Measurements from ENCODE around the gene GINS2. TPM values are rescaled to one million over a fixed set of nuclear protein-coding genes. Genes with fewer than 3 reads are reported as not detected.

GINS2 gene
- 4.2 TPM for total RNA-seq

DNA sequence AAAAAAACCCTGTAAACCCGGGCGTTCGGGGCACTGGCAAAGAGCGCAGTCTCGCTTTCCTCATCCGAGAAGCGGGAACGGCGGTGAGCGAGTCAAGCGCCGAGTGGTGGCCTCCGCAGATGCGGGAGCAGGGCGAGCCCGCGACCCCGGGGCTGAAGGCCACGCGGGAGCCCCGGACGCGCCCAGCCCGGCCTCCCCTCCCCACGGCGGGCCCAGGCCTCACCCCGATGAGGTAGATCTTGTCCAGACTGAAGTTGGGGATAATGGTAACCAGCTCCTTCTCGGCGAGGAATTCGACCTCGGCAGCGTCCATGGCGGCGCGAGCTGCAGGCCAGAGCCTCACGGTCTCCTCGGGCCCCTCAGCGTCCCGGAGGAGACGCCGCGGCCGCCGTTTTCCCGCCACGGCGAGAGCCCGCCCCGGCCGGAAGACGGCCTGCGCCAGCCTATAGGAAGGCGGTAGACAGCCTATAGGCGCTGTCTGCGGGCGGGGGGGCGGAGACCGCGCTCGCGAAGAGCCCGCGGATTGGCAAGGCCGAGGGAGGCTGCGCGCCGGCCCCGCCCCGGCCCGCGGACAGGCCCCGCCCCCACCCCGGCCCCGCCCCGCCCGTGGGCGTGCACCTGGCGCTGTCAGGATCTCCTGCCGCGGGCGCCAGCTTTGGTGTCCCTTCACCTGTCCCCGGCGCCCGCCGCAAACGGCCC, at the start of gene GINS2:
TSS of gene GINS2 (minus strand) at position 369 of the 699 bp plus-strand sequence. CDS start at position 313, 56 bp downstream.
- peak; percentile 76 for DNase-seq

DNA sequence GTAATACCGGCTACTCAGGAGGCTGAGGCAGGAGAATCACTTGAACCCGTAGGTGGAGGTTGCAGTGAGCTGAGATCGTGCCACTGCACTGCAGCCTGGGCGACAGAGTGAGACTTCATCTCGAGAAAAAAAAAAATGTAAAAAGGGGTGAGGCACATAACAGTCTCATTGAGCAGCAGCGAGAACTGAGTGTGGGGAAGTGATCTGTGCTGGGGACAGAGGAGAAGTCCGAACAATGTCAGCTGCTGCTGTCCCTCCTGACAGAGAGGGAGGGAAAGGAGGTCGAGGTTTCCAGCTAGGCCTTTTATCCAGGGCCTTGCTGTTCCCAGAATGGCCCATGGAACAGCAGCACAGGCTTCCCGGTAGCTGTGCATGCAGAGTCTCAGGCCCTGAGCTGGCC, 48.2 kb upstream of the GINS2 start:
- no peak for DNase-seq

DNA sequence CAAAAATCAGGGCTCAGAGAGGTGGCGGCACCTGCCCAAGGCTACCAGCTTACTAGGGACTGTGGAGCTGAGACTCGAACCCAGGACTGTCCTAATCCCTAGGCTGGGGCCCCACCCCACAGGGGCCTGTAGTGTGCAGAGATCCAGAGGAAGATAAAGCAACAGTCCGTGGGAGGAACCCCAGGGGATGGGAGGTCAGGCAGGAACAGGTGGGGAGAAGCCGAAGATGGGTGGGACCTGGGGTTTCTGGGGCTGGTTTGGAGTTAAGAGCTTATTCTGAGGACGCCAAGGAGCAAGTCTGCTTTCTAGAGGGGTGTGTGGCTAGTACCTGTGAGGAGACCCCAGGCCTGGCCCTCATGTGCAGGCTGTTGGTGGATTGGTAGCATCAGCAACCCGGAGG, 47.2 kb upstream of the GINS2 start:
- DNase-seq = no peak

DNA sequence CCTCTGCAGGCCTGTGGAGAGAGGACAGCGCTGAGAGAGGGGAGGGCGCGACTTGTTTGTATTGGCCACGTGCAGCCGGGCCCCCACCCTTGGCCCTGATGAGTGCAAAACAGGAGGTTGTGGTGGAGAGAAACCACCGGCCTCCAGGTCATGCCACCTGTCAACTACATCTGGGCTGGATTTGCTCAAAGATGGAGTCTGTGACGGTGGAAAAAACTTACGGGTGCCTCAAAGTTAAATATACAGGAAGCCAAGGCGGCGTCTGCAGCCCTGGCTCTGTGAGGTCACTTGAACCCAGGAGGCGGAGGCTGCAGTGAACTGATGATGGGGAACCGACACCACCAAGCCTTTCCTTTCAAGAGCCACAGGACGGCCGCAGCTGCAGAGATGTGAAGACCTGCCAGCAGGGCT, 46.5 kb upstream of the GINS2 start:
- no peak for DNase-seq

DNA sequence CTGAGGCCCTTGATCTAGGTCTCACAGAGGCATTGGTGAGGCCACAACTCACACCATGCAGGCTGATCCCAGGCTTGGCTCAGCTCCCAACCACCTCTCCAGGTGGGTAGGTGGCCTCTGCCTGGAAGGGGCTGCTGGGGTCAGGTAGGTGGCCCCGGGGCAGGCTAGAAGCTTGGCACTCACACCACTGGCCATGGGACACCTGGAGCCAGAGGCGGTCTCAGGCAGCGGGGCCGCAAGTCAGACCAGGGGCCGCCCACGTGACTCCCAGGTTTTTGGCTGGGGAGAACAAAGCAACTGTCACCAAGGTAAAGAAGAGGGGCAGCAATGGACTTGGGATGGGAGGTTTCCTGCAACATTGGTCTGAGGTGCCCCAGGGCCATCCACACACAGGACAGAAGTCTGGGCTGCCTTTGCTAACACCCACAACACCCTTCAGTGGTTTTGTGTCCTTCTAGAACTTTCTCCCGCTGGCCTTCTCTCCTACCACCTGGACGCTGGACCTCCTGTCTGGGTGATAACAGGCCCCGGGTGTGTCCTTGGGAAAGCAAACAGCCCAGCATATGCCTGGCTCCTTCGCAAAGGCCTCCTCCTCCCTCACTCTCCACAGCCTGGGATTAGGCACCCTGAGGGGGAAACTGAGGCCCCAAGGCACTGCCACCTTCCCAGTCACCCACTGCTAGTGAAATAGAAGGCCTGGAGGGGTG, 45.7 kb upstream of the GINS2 start:
- no peak for DNase-seq

DNA sequence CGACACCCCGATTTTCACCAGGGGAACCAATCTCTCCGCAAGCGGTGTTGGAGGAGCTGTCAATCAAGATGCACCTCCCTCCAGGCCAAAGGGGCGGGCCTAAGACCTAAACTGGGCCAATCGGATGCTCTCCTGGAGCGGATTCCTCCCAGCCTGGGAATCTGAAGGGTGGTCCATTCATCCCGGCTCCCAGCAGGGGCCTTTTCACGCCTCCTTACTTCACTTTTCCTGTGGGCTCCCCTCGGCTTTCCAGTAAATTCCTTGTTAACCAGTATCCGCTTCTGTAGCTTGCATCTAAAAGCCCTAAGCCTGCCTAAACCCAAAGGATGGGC, 45.1 kb upstream of the GINS2 start:
- DNase-seq = no peak

DNA sequence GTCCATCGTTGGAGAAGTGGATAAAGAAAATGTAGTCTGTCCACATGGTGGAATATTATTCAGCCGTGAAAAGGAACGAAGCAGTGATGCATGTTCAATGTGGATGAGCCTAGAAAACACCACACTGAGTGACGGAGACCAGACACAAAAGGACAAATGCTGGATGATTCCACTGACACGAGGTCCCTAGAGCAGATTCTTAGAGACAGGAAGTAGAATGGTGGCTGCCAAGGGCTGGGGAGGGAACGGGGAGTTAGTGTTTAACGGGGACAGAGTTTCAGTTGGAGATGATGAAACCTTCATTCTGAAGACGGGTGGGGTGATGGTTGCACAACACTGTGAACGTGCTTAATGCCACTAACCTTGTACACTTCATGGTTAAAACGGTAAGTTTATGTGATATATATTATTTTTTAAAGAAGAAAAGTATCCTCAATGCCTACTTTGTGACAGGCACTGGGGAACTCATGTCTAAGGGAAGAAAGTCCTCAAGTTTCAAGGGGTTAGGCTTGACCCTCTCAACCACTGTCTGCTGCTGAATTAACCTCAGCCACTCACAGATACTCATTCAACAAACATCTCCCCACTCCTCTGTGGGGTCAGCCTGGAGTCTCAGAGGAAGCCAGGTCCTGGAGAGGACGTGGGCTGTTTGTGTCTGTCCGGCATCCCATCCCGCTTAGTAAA, 44.5 kb upstream of the GINS2 start:
- no peak for DNase-seq

DNA sequence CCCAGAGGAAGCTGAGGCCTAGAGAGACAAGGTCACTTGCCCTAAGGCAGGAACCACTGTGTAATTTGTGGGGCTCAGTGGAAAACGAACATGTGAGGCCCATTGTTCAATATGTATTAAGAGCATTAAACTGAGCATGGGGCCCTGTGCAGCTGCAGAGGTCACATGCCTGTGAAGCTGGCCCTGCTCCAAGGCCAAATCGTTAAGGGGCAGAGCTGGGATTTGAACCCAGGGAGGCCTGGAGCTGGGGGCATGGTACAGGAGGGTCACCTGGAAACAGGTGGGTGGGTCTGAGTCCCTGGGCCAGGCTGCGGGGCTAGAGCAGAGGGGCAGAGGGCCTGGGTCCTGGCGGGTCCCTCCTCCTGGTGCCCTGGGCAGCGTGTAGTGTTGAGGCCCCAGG, 42.4 kb upstream of the GINS2 start:
- DNase-seq = no peak

DNA sequence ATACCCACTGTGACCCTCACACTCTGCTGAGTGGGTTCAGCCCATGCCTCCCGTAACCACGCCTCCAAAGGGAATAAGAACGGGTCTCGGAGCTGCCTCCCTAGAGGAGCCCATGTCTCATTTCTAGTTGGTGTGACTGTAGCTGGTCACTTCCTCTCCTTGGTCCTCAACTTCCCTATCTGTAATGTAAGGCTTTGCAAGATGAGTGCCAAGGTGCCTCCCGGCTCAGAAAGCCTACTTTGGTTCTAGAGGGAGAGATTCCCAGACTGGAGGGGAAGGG, 41.4 kb upstream of the GINS2 start:
- no peak for DNase-seq

DNA sequence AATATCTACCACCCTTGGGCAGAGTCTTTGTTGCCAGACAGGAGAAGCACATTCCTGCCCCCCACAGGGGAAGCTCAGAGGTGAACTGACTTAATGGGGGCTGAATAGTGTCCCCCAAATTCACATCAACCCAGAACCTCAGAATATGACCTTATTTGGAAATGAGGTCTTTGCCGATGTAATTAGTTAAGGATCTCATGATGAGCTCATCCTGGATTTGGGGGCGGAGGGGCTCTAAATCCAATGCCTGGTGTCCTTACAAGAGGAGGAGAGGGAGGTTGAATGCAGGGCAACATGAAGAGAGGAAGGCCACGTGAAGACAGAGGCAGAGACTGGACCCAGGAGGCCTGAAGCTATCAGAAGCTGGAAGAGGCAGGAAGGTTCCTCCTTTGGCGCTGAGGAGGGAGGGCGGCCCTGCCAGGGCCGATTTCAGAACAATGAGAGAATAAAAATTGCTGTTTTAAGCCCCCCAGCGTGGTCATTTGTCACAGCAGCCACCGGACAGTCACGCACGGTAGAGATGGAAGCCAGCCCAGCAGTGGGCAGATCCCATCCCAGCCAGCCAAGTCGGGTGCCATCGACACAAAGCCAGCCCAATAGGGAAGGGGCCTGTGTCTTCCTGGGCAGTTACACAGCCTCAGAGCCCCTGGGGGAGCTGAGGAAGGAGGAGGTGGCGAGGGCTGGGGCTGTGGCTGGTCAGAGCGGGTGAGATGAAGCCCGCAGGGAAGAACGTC, 40.9 kb upstream of the GINS2 start:
- DNase-seq = no peak

DNA sequence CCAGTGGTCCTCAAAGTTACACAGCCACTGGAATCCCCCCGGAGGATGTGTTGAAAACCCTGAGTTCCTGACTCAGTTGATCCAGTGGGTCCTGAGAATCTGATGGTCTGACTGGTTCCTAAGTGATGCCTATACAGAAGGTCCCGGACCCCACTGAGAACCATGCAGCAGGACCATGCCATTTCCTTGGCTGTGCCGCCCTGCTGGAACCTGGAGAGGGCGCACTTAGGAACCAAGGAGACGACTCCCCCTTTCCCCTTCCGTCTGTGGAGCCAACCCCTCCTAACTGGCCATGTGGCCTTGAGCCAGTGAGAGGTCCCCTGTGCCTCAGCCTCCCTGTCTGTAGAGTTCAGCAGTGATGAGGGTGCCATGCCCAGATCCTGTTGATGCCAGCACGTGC, 40.1 kb upstream of the GINS2 start:
- DNase-seq = no peak

DNA sequence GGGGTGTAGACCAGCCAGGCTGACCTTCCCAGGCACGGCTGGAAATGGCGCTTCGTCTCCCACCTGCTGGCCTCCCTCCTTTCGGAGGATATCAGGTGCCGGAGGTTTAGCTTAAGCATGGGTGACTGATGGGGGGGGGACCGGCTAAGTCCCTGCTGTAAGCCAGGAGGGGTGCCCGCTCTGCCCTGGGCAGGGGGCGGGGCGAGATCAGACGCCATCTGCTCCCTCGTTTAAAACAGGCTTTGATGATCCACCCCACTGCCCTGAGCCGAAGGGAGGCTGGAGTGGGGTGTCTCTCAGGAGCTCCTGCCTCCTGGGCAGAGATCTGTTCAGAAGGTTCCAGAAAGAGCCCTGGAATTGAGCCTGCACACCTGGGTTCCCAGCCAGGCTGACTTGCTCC, 36.2 kb upstream of the GINS2 start:
- no peak for DNase-seq

DNA sequence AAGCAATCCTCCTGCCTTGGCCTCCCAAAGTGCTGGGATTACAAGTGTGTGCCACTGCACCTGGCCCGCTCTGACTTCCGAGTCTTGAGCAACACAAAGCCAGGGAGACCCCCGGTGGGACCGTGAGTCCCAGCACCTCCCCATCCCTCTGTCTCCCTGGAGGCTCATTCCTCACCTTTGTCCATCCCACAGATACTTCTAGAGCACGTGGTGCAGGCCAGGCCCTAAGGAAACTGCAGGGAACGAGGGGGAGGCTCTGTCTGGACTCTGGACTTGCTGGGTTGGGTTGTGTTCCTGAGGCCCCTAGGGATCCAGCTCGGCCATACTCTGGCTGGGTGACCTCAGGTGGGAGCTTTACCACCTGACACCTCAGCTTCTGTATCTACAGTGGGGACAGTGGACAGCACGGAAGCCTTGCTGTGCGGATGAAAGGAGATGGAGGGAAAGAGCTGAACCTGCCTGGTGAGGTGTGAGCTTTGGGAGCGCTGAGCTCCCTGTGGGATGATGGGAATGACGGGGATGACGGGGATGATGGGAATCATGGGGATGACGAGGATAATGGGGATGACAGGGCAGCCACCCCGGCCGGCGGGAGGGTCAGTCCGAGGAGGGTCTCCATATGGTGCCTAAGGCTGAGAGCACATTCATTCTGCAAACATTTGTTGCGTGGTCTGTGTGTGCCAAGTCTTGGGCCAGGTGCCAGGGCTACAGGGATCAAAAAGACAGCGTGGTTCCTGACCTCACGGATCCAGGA, 35.5 kb upstream of the GINS2 start:
- DNase-seq = no peak

DNA sequence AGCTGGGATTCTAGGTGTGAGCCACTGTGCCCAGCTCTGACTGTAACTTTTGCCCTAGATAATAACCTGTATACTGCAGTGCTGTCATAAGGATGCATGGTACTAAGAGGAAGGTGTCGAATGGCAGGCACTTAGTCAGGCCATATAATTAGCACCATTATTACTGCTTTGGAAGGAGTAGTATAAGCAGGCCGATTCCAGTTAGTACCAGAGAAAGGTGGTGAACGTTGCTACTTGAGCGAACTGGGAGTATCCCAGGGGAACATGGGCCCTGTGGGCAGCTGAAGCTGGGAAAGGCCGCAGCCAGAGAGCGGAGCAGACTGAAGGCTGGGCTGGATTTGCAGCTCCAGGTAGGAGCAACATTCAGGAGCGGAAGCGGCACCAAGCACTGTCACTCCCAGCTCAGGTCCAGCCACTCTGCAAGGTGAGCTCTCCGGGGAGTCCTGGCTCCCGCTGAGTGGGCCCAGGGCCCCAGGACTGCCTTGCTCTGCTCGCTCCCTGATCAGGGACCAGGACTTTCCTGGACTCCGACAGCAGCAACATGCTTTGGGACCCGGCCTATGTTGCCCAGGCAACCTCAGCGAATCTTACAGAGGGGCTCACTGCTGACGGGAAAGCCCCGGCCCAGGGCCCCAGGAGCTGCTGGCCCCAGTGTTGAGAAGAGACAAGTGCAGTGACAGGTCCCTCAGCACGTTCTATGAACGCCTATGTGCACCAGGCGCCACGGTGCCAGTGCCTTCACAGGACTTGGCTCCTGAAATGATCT, 33.6 kb upstream of the GINS2 start:
- DNase-seq = no peak

DNA sequence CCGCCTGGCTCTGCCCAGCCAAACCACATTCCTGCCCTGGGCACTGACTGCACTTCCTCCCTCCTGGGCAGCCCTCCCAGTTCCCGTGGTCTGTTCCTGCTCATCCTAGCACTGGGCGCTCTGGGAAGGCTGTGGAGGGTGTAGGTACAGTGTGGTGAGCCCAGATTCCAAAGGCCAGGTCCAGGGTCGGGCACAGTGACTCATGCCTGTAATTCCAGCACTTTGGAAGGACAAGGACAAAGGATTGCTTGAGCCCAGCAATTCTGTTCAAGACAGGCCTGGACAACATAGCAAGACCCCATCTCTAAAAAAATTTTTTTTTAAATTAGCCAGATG, 31.5 kb upstream of the GINS2 start:
- no peak for DNase-seq

DNA sequence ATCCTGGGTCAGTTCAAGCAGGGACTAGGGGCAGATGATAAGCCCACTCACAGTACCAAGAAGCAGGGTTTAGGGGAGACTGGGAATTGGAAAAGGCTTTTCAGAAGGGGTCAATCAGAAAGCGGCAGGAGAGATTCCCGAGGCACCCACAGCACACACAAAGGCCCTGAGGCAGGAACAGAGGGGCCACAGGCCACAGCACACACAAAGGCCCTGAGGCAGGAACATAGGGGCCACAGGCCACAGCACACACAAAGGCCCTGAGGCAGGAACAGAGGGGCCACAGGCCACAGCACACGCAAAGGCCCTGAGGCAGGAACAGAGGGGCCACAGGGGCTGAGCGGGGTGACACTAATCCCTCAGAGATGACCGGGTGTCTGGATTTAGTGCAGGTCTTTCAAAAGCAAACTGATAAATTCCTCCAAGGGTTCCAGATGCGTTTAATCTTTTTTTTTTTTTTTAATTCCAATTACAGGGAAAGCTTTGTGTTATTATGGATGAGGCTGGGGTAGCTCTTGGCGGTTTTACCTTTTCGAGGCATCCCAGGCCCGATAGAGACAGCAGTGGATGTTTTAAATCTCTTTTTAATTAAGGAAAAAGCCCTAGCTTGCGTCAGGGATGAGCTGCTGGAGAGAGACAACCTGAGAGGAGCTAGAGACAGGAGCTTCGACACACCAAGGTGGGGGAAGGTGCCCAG, 31.0 kb upstream of the GINS2 start:
- no peak for DNase-seq

DNA sequence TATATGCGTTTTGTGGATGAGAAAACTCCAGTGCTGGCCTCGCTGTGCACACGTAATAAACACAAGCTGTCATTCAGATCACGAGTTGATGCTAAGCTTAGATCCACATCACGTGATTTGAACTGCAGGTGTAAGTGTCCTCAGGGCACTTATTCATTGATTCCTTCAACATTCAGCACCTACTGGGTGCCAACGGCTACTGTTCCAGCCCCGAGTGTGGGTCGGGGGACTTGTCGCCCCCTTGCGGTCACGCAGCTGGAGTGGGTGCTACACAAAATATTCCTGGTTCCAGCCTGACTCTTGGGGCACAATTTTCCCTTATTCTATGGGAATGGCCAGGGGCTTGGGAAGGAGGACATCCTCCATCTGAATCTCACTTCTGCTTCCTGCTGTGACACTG, 29.9 kb upstream of the GINS2 start:
- no peak for DNase-seq

DNA sequence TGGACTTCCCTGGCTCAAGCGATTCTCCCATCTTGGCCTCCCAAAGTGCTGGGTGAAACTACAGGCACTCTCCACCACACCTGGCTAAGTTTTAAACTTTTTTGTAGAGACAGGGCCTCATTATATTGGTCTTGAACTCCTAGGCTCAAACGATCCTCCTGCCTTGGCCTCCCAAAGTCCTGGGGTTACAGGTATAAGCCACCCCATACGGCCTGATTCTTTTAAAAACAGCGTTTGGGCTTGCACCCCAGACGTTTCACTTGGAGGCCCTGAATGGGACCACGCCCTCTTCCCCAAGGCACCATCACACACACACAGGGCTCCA, 29.4 kb upstream of the GINS2 start:
- DNase-seq = no peak

DNA sequence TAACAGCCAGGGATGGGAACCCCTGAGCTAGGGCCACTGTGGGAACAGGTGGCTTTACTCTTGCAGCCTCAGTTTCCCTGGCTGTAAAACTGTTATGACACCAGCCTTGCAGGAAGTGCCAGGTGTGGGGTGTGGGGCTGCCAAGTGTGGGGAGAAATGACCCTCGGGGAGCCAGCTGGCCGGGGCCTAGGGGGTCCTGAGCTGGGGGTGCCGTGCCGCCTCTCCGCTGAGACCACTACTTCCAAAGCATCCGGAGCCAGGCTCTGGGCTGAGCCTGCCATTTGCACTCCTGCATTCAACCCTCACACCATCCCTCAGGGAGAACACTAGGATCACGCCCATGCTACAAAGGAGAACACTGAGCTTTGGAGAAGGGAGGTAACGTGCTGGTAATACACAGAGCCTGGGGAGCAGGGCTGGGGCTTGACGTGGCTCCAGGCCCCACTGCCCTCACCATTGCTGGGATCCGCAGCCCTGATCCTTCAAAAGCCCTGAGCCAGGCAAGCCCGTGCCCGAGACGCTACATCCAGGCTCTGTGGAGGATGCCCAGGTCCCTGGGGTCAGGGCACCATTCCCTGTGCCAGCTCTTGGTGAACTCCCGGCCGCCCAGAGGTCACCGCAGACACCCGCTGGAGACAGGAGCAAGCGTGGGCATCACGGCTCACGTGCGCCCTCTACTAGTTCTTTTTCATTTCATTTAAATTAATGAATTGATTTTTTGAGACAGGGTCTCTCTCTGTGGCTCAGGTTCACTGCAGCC, 28.8 kb upstream of the GINS2 start:
- DNase-seq = peak; percentile 22

DNA sequence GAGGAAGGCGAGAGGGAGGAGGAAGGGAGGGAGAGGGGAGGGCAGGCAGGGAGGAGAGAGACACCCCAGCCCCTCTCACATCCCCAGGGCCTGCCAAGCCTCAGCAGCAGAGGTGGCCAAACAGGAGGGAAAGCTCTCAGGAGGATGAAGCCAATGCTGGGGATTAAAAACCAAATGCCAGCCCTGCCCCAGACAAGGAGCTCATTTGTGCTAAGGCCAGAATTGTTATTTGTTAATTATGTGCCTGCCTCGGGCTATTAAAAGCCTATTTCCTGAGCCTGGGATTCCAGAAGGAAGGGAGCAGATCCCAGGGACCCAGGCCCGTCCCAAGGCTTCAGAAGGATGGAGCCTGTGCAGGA, 27.9 kb upstream of the GINS2 start:
- no peak for DNase-seq

All from occipital lobe (tissue), 2 donors.